22Rv1 (cell line): Measurements from ENCODE around the gene ANGEL2.
A peak's percentile ranks its signal among the peaks of the same experiment; 100 is the strongest.

Source experiments
- H3K27ac ChIP-seq: fragments of 450-650 bp; 2 replicates; pipeline ENCODE4 v1.5.1; 2017
- CTCF ChIP-seq: fragments of 450-650 bp; IDR thresholded peaks from 2 replicates; pipeline ENCODE4 v1.5.1; 2017; ENCODE audit warnings: mild to moderate bottlenecking
- ZFX ChIP-seq: fragments of 450-650 bp; IDR thresholded peaks from 2 replicates; pipeline ENCODE4 v1.6.1; 2017; ENCODE audit warnings: antibody characterized with exemption, borderline replicate concordance

ANGEL2 gene

GRCh38 chr1:212953321-212953720 is 62.3 kb downstream of the ANGEL2 start:
- no peak for TF ChIP-seq CTCF
- TF ChIP-seq ZFX = no peak
- H3K27ac ChIP-seq = no peak overlapping the region

- TF ChIP-seq ZFX = no peak
- no peak for TF ChIP-seq CTCF
- no peak overlapping the region for H3K27ac ChIP-seq
Observed at GRCh38 chr1:212952641-212952976, 63.1 kb downstream of the ANGEL2 start.

- no peak overlapping the region for H3K27ac ChIP-seq
Observed at GRCh38 chr1:212951947-212952640, 63.6 kb downstream of the ANGEL2 start.

GRCh38 chr1:212951126-212951946 is 64.3 kb downstream of the ANGEL2 start:
- no peak overlapping the region for H3K27ac ChIP-seq
- TF ChIP-seq CTCF (no peak), ZFX (no peak)

More at GRCh38 chr1:212951947-212952640, 63.6 kb downstream of the ANGEL2 start:
- TF ChIP-seq ZFX = no peak
- no peak for TF ChIP-seq CTCF

- H3K27ac ChIP-seq = peak within 1 kb of the TSS; percentile 26; the same call in 1 of the 2 replicates
- TF ChIP-seq ZFX (no peak), CTCF (peak; percentile 34; the same call in 1 of the 2 replicates)
Observed at GRCh38 chr1:212950243-212951125, 65.2 kb downstream of the ANGEL2 start, which contains the start of gene VASH2. TSS of gene VASH2 (plus strand) at chr1:212950541. CDS start at chr1:212951543, 1,002 bp downstream.

GRCh38 chr1:212949771-212950170 is 65.9 kb downstream of the ANGEL2 start:
- TF ChIP-seq ZFX (no peak), CTCF (no peak)
- H3K27ac ChIP-seq = no peak overlapping the region
